ENCODE measurements around the gene MYO1C. TPM values are rescaled to one million over a fixed set of nuclear protein-coding genes. Genes with fewer than 3 reads are reported as not detected.

MYO1C gene
- total and polyA plus RNA-seq, 9 of the 15 experiments (the other 6 are each of a cell fraction or from before 2014, with no cell fraction given): 0.46 to 32.5 (median 11.6) TPM

GRCh38 chr17:1487939-1488825 lies 4.3 kb downstream of the MYO1C start (continued):
- no peak for TF ChIP-seq POU5F1 (IDR thresholded peaks at IDR 0.05; ENCODE audit: borderline replicate concordance, low read depth, low read length, partially characterized antibody)
- TF ChIP-seq NCOR1 (IDR thresholded peaks at IDR 0.05): peak; percentile 35; the same call in 1 of the 2 replicates
- TF ChIP-seq CHD4 (IDR thresholded peaks at IDR 0.05; ENCODE audit: insufficient read depth, insufficient replicate concordance, low read depth, low read length, poor library complexity, severe bottlenecking): no peak
- TF ChIP-seq SNRNP70 (optimal IDR thresholded peaks at IDR 0.05; ENCODE audit: low read depth, low read length): no peak
- TF ChIP-seq TFAP4 (CRISPR knock-in tag; IDR thresholded peaks at IDR 0.05; ENCODE audit: borderline replicate concordance): peak; percentile 14; the same call in 1 of the 2 replicates
- TF ChIP-seq EP400 (IDR thresholded peaks at IDR 0.05): no peak
- TF ChIP-seq JUN (IDR thresholded peaks at IDR 0.05; ENCODE audit: borderline replicate concordance, low read depth, low read length): 0 out of 2 replicates have a peak, but pooled peaks have one; percentile 17
- no peak for TF ChIP-seq JUN (CRISPR knock-in tag; IDR thresholded peaks at IDR 0.05; ENCODE audit: borderline replicate concordance)
- TF ChIP-seq U2AF2 (optimal IDR thresholded peaks at IDR 0.05; ENCODE audit: low read depth, low read length): no peak
- TF ChIP-seq ELK3 (CRISPR knock-in tag; IDR thresholded peaks at IDR 0.05): no peak
- TF ChIP-seq RBBP5 (IDR thresholded peaks at IDR 0.05; ENCODE audit: borderline replicate concordance, insufficient read depth, low read length, poor library complexity, severe bottlenecking): peak; percentile 42
- no peak for TF ChIP-seq BMI1 (IDR thresholded peaks at IDR 0.05; ENCODE audit: low read length)
- TF ChIP-seq TEAD1 (CRISPR knock-in tag; IDR thresholded peaks at IDR 0.05): peak in 1 of 2 experiments; percentile 94; a peak in 2 of 4 replicates
- peak; percentile 62 for TF ChIP-seq ATF7 (IDR thresholded peaks at IDR 0.05)
- TF ChIP-seq PML (IDR thresholded peaks at IDR 0.05; ENCODE audit: low read length): no peak
- no peak for TF ChIP-seq OTX1 (CRISPR knock-in tag; IDR thresholded peaks at IDR 0.05)
- no peak for TF ChIP-seq POLR2H (tag; IDR thresholded peaks at IDR 0.05; ENCODE audit: low read depth)
- peak in 1 of 2 experiments; percentile 42; a peak in 2 of 4 replicates for TF ChIP-seq MNT (conservative IDR thresholded peaks at IDR 0.05)
- TF ChIP-seq RBFOX2 (IDR thresholded peaks at IDR 0.05; ENCODE audit: low read depth, low read length): peak; percentile 61
- TF ChIP-seq TRIM28 (IDR thresholded peaks at IDR 0.05): no peak
- TF ChIP-seq BRCA1 (IDR thresholded peaks at IDR 0.05): no peak
- no peak for TF ChIP-seq BRCA1 (CRISPR knock-in tag; IDR thresholded peaks at IDR 0.05)
- TF ChIP-seq MEF2D (tag; conservative IDR thresholded peaks at IDR 0.05; ENCODE audit: low read depth): no peak
- no peak; the same call in 1 of the 2 replicates for TF ChIP-seq ILF3 (IDR thresholded peaks at IDR 0.05; ENCODE audit: borderline replicate concordance)
- no peak for TF ChIP-seq POLR2A (conservative IDR thresholded peaks at IDR 0.05)
- peak; percentile 76 for TF ChIP-seq CCNT2 (IDR thresholded peaks at IDR 0.05; ENCODE audit: borderline replicate concordance, extremely low read depth, insufficient read length, low read depth, low read length)
